Measurements from ENCODE around the gene ZNF181.
A peak's percentile ranks its signal among the peaks of the same experiment; 100 is the strongest.
"Not testable (repeated sequence)": the region's sequence is repeated elsewhere in the genome, so short reads cannot be mapped to it uniquely, and the experiment has no call there.

The ZNF181 gene

GRCh38 chr19:34733746-34734536, at the start of gene ZNF181:
Gene ZNF181 (plus strand): TSS chr19:34734243. CDS start chr19:34735038, 795 bp downstream.
- DNase-seq = peak; percentile 81

- not testable (repeated sequence) for DNase-seq
Measured at GRCh38 chr19:34685266-34685665, 48.8 kb upstream of the ZNF181 start.

DNA sequence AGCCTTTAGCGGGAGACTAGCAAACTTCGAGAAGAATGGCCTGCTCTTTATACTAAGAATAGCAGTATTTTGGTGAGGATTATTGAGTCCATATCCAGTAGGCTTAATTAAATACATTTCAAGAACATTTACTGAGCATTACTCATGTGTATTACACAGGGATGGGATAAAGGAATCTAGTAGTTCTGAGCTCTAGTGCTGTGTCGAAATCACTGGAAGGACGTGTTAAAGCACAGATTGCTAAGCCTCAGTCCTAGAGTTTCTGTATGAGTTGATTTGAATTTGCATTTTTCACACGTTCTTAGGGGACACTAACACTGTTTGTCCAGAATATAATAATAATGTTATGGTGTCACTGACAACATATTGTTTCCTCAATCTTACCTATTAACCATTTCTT, 47.6 kb upstream of the ZNF181 start:
- no peak for DNase-seq

DNA sequence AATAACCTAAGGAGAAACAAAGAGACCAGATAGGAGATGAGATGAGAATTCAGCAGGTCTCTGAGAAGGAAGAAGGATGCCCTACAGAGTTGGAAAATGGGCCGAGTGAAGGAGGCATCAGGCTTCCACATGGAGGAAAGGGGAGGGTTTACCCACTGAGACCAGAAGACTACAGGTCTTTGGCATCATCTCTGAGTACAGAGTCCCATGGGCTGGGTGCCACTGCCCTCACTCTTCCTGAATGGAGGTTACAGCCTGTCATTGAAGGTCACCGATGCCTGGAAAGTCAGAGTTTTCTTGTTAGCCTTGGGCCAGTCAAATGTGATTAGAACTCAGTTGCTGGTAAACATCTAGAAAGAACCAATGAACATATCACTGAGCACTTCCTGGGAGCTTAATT, 46.7 kb upstream of the ZNF181 start:
- DNase-seq = no peak

GRCh38 chr19:34688592-34688991, 45.5 kb upstream of the ZNF181 start:
- DNase-seq = no peak

DNA sequence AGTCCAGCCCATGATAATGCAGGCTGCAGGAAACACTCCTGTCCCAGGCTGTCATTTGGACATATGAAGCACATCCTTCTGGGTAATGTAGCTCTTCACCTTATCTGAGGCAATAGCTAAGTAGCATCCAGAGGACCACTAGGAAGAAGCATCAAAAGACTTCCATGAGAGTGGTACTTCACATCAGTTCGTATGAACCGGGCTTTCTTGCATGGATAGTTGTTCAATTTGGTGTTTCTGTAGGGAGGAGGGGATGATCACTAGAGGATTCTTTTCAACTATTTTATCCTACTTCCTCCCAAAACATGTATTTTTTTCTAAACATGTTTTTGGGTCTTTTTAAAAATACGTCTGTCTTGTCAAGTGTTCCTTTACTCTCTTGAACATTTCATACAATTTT, 43.7 kb upstream of the ZNF181 start:
- DNase-seq = no peak

DNA sequence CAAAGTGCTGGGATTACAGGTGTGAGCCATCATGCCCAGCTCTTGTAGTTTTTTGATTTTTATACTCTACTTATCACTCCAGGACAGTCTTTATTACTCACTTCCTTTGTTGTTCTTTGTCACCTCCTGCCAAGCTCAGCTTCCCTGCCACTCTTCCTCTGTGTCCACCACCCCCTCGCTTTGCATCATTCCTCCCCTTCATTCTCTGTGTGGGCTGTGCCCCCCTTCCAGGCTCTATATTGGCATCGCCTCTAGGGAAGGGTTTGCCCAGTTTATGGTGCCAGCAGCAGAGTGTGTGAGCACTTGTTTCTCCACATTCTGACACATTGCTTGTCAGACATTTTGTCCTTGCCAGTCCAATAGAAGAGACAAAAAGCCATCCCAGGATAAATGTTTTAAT, 41.5 kb upstream of the ZNF181 start:
- DNase-seq = no peak

DNA sequence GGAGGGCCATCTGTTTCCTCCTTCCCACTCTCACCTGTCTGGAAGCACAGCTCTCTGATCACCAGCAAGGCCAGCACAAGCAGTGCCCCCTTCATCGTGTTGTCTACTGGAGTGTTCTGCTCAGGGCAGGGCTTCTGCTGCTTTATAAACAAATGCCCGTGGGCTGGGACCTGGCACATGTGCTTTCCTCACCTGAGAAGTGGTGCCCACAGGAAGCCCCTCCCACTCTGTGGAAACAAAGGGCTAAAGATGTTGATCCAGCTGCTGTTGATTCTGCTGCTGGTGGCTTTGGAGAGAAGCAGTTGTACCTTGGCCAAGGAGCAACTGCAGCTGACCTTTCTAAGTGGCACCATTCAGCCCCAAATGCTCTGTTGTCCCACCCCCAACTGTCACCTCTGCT, 26.4 kb upstream of the ZNF181 start:
- no peak for DNase-seq

DNA sequence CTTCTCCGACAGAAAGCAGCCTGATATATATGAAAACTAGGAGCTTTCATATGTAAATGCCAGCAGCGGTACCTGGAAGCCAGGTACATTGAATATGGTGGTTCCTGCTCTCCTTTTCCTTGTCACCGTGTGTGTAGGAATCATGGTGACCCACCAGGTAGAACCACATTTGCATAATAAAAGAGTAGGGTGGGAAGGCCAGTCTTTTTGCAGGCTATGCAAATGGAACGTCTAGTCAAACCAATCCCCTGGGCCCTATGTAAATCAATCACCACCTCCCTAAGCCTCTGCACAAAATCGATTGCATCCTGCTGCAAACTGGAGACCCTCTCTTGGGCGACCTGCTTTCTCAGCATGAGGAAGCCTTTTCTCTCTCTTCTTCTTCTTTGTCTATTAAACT, 22.2 kb upstream of the ZNF181 start:
- DNase-seq = no peak

GRCh38 chr19:34712395-34713261, 21.4 kb upstream of the ZNF181 start:
- DNase-seq = peak; percentile 70

DNA sequence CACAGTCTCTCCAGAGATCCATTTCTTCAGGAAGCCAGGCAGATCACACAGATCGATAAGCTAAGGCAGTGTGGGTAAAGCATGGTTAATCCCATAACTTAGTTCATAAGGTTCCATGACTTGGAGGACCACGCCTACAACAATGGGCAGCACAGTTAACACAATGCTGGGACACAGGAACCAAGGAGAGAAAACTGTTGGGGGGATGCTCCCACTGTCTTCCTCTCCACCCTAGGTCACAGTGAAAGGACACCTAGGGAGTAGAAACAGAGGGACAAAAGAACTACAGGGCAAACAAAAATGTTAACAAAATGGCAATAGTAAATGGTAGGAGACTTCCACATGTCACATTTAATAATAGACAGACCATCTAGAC, 20.8 kb upstream of the ZNF181 start:
- no peak for DNase-seq

DNA sequence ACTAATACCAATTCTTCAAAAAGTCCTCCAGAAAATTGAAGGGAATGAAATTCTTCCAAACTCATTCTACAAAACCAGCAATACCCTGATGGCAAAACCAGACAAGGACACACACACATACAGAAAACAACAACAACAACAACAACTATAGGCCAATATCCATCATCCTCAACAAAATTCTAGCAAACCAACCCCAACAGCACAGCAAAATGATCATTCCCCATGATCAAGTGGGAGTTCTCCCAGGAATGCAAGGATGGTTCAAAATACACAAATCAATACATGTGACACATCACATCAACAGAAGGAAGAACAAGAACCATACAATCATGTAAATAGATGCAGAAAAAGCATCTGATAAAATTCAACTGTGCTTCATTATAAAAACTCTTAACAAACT, 18.7 kb upstream of the ZNF181 start:
- no peak for DNase-seq

DNA sequence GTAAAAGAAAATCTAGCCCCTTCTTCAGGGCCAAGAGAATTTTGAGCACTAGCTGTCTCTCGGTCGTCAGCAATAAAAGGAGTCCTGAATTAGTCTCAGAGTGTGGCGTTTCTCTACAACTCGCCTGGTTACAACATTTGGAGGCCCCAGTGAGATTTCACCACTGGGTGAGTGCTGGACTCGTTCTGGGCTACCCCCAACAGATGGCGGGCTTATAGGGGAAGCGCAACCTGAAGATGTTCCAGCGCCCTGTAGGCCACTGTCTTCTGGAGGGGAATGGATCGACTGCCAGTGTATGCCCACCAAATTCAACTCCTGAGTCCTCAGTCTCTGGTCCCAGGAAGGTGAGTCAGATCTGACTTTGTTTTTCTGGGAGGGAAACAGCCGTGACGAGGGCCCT, 11.7 kb upstream of the ZNF181 start:
- no peak for DNase-seq

- DNase-seq = no peak
Measured at GRCh38 chr19:34725400-34725799, 8.6 kb upstream of the ZNF181 start.

GRCh38 chr19:34731019-34731829, 2.8 kb upstream of the ZNF181 start:
- no peak for DNase-seq

GRCh38 chr19:34731964-34732363, 2.1 kb upstream of the ZNF181 start:
- no peak for DNase-seq

GRCh38 chr19:34732612-34733211, 1.3 kb upstream of the ZNF181 start:
- no peak for DNase-seq

GRCh38 chr19:34733266-34733745, 737 bp upstream of the ZNF181 start:
- peak; percentile 55 for DNase-seq

DNA sequence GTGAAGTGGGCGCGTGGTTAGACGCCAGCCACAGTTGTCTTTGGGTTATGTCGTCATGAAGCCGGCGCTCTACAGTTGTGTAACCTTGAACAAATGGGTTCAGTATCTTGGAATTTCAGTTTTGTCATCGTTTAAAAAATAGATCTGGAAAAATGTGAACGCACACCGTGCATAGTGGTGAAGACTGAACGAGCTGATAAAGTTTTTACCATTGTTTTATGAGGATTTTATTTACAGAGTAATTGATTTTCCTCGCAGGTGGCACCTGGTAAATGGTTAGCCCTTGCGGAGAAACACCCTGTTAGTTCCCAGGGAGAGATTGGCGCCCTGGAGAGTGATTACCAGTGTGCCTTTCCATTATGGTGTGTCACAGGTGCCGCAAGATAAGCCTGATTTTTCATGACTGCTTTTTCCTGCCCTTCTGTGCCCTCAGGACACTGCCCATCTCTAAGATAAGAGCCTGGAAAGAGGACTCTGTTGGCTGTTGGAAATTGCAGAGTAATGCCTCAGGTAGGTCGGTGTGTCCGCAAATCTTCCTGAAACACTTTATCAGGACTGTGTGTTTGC, 577 bp downstream of the ZNF181 start:
- no peak for DNase-seq

DNA sequence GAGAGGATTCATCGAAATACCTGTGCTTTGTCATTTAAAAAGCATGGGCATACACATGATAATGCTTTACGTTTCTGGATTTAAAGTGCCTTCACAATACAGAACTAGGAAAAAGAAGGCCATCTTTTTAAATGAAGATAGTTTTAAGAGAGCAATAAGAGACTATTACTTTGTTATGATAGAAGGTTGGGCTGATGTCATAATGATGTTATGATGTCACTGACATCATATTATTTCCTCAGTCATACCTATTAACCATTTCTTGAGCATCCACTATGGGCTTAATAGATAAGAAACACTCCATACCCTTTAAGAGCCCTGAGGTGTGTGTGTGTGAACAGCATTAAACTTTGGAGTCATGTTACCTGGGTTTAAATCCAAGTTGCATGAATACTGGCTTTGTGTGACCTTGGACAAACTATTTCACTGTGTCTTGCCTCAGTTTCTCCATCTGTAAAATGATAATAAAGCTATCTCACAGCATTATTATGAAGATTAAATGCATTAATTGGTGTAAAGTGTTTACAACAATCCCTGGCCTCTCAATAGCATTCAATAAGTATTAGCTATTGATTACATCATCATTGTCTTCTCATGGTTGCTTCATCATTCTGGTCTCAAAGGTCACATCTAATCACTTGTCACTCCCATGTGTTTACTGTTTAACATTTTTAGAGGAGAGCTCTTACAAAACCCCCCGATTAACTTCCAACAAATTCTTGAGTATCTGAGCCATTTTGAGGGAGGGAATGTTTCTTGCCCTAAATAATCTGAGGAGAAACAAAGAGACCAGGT, 11.1 kb downstream of the ZNF181 start:
- no peak for DNase-seq

- DNase-seq = no peak
Measured at GRCh38 chr19:34757441-34757840, 23.4 kb downstream of the ZNF181 start.

Measured in DMS153 (cell line).